HCT116 (cell line): Measurements from ENCODE around the gene MRFAP1.
"Not testable (repeated sequence)": the region's sequence is repeated elsewhere in the genome, so short reads cannot be mapped to it uniquely, and the experiment has no call there.

Experiments used
- EZH2 ChIP-seq: fragments of 200-600 bp; sonication (generic); IDR thresholded peaks from 2 replicates; pipeline ENCODE4 v1.6.1; 2017; ENCODE audit warnings: antibody characterized with exemption, mixed run types
- EZH2phosphoT487 ChIP-seq: fragments of 200-600 bp; IDR thresholded peaks from 2 replicates; pipeline ENCODE4 v1.6.1; 2018; ENCODE audit warnings: antibody characterized with exemption, borderline replicate concordance
- POLR2AphosphoS5 ChIP-seq: IDR thresholded peaks from 2 replicates; pipeline ENCODE4 v1.6.1; 2011; ENCODE audit warnings: mild to moderate bottlenecking, low read depth, low read length, moderate library complexity
- ZNF274 ChIP-seq: fragments of 200-500 bp; sonication (Bioruptor generic); IDR thresholded peaks from 2 replicates; pipeline ENCODE4 v1.6.1; 2014; ENCODE audit warnings: mild to moderate bottlenecking, low read depth, low read length, inconsistent platforms
- TF ChIP-seq, protein P1 (sequence below), 3 experiments: fragments of 200-600 bp in 1 of 3; sonication (generic) in 1 of 3; IDR thresholded peaks in 2 of 3; conservative IDR thresholded peaks in 1 of 3; 2 replicates each; pipeline ENCODE4 v1.5.1; 2012 to 2017; ENCODE audit warnings: low read depth in 2 of 3, low read length in 2 of 3, antibody characterized with exemption in 1 of 3, borderline replicate concordance in 1 of 3, control low read depth in 1 of 3, mild to moderate bottlenecking in 1 of 3, mixed read lengths in 1 of 3, mixed run types in 1 of 3, moderate library complexity in 1 of 3; ENCODE audit not compliant: insufficient read depth in 1 of 3
- TF ChIP-seq, protein P2 (sequence below): IDR thresholded peaks from 2 replicates; pipeline ENCODE4 v1.6.1; 2012; ENCODE audit warnings: low read depth

DNA sequence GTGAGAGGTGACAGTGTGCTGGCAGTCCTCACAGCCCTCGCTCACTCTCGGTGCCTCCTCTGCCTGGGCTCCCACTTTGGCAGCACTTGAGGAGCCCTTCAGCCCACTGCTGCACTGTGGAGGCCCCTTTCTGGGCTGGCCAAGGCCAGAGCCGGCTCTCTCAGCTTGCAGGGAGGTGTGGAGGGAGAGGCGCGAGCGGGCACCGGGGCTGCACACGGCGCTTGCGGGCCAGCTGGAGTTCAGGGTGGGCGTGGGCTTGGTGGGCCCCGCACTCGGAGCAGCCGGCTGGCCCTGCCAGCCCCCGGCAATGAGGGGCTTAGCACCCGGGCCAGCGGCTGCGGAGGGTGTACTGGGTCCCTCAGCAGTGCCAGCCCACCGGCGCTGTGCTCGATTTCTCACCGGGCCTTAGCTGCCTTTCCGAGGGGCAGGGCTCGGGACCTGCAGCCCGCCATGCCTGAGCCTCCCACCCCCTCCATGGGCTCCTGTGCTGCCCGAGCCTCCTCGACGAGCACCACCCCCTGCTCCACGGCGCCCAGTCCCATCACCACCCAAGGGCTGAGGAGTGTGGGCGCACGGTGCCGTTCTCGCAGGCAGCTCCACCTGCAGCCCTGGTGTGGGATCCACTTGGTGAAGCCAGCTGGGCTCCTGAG, 32.2 kb downstream of the MRFAP1 start:
- TF ChIP-seq POLR2AphosphoS5, EZH2, EZH2phosphoT487, ZNF274: not testable (repeated sequence)
- TF ChIP-seq, protein P1, sequence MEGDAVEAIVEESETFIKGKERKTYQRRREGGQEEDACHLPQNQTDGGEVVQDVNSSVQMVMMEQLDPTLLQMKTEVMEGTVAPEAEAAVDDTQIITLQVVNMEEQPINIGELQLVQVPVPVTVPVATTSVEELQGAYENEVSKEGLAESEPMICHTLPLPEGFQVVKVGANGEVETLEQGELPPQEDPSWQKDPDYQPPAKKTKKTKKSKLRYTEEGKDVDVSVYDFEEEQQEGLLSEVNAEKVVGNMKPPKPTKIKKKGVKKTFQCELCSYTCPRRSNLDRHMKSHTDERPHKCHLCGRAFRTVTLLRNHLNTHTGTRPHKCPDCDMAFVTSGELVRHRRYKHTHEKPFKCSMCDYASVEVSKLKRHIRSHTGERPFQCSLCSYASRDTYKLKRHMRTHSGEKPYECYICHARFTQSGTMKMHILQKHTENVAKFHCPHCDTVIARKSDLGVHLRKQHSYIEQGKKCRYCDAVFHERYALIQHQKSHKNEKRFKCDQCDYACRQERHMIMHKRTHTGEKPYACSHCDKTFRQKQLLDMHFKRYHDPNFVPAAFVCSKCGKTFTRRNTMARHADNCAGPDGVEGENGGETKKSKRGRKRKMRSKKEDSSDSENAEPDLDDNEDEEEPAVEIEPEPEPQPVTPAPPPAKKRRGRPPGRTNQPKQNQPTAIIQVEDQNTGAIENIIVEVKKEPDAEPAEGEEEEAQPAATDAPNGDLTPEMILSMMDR (IDR thresholded peaks at IDR 0.05 in 2 of 3, conservative IDR thresholded peaks at IDR 0.05 in 1 of 3; ENCODE audit: borderline replicate concordance in 1 of 3, insufficient read depth in 1 of 3, low read depth in 2 of 3, low read length in 2 of 3): not testable (repeated sequence)
- TF ChIP-seq, protein P2, sequence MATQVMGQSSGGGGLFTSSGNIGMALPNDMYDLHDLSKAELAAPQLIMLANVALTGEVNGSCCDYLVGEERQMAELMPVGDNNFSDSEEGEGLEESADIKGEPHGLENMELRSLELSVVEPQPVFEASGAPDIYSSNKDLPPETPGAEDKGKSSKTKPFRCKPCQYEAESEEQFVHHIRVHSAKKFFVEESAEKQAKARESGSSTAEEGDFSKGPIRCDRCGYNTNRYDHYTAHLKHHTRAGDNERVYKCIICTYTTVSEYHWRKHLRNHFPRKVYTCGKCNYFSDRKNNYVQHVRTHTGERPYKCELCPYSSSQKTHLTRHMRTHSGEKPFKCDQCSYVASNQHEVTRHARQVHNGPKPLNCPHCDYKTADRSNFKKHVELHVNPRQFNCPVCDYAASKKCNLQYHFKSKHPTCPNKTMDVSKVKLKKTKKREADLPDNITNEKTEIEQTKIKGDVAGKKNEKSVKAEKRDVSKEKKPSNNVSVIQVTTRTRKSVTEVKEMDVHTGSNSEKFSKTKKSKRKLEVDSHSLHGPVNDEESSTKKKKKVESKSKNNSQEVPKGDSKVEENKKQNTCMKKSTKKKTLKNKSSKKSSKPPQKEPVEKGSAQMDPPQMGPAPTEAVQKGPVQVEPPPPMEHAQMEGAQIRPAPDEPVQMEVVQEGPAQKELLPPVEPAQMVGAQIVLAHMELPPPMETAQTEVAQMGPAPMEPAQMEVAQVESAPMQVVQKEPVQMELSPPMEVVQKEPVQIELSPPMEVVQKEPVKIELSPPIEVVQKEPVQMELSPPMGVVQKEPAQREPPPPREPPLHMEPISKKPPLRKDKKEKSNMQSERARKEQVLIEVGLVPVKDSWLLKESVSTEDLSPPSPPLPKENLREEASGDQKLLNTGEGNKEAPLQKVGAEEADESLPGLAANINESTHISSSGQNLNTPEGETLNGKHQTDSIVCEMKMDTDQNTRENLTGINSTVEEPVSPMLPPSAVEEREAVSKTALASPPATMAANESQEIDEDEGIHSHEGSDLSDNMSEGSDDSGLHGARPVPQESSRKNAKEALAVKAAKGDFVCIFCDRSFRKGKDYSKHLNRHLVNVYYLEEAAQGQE: not testable (repeated sequence)
